ENCODE data around the gene MCOLN1. TPM values are rescaled to one million over a fixed set of nuclear protein-coding genes. Genes with fewer than 3 reads are reported as not detected.
"Not testable (repeated sequence)": the region's sequence is repeated elsewhere in the genome, so short reads cannot be mapped to it uniquely, and the experiment has no call there.

Gene MCOLN1
- total RNA-seq, 2 donors from 2014 or later: 11.4 to 17.0 TPM

DNA sequence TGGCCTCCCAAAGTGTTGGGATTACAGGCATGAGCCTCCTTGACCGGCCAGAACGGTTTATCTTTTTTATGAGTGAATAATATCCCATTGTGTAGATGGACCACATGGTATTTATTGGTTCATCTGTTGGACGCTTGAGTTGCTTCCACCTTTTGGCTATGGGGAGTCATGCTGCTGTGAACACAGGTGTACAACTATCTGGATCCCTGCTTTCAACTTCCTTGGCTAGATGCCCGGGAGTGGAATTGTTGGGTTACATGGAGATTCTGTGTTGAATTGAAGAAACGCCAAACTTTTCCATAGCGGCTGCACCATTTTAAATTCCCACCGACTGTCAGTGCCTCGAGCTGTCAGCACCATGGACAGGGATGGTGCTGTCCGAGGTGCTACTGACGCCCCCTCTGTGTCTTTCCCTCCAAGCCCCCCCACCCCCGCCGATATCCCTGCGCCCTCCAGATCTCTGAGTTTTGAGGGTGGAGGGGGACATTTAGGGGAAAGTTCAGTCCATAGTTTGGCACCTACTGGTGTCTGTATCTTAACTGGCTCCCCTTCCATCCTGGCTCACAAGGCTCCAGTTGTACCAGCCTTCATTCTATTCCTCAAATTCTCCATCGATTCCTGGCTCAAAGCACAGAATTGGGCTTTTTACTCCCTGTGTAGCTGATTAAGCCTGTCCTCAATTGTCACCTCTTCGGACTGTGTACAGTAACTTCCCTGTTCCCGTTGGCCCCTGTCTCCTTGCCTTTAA lies 40.4 kb downstream of the MCOLN1 start:
- ATAC-seq (no peak), DNase-seq (no peak)
- no peaks in the 10 kb centered on the region for H3K4me1 Mint-ChIP-seq
- H3K4me3 Mint-ChIP-seq: no peak overlapping the region
- no peak overlapping the region for H3K27ac Mint-ChIP-seq
- H3K9me3 ChIP-seq (ENCODE audit: control insufficient read depth, low read length, poor library complexity, severe bottlenecking): no peaks in the 10 kb centered on the region
- H3K36me3 Mint-ChIP-seq (ENCODE audit: low read depth): peaks cover 3% of the 10 kb centered on the region
- H3K27me3 Mint-ChIP-seq: no peaks in the 10 kb centered on the region

DNA sequence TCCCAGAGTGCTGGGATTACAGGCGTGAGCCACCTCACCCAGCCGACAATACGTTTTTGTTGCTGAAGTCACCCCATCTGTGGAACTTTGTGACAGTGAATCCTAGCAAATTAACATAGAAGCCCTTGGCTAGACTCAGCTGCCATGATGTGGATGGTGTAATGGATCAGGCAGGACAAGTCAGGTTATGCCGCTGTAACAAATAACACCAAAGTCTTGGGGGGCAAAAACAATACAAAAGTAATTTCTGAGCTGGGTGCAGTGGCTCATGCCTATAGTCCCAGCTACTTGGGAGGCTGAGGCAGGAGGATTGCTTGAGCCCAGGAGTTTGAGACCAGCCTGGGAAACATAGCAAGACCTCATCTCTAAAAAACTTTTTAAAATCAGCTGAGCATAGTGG lies 42.4 kb downstream of the MCOLN1 start:
- Mint-ChIP-seq H3K4me3 (no peak overlapping the region), H3K27ac (no peak overlapping the region), H3K27me3 (no peaks in the 10 kb centered on the region), H3K4me1 (no peaks in the 10 kb centered on the region), H3K36me3 (ENCODE audit: low read depth) (no peaks in the 10 kb centered on the region)
- ATAC-seq (no peak), DNase-seq (no peak)
- H3K9me3 ChIP-seq (ENCODE audit: control insufficient read depth, low read length, poor library complexity, severe bottlenecking): no peaks in the 10 kb centered on the region

DNA sequence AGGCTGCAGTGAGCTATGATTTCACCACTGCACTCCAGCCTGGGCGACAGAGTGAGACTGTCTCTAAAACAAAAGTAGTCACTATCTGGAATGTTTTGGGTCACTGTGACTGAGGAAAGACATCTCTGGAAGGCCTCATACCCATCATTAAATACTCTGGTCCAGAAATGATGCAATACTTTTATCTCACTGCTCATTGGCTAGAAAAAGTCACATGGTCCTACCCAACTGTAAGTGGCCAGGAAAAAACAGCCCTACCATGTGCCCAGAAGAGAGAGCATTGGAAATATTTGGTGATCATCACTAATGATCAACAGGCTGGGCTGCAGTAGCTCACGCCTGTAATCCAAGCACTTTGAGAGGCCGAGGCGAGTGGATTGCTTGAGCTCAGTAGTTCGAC lies 42.9 kb downstream of the MCOLN1 start:
- DNase-seq (no peak), ATAC-seq (no peak)
- no peak overlapping the region for H3K27ac Mint-ChIP-seq
- no peak overlapping the region for H3K4me3 Mint-ChIP-seq
- H3K4me1 Mint-ChIP-seq: no peaks in the 10 kb centered on the region
- no peaks in the 10 kb centered on the region for H3K9me3 ChIP-seq (ENCODE audit: control insufficient read depth, low read length, poor library complexity, severe bottlenecking)
- H3K27me3 Mint-ChIP-seq: no peaks in the 10 kb centered on the region
- H3K36me3 Mint-ChIP-seq (ENCODE audit: low read depth): no peaks in the 10 kb centered on the region

DNA sequence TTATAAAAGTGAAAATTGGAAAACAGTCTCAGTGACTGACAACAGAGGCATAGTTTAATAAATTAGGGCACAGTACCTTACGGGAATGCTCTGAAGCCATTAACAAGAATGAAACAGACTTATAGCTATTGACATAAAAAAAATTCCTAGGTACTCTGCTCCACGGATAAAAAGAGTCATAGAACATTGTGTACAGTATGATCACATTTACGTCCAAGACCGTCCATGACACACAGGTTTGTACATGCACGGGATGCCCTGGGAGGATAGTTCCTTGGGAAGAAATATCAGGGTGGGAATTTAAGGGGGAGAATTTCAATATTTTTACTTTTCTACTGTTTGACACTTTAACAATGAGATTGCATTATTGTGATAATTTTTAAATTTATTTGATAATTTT lies 48.3 kb downstream of the MCOLN1 start:
- Mint-ChIP-seq H3K27ac (no peak overlapping the region), H3K4me3 (no peak overlapping the region), H3K27me3 (peaks cover 14% of the 10 kb centered on the region), H3K4me1 (no peaks in the 10 kb centered on the region), H3K36me3 (ENCODE audit: low read depth) (no peaks in the 10 kb centered on the region)
- H3K9me3 ChIP-seq (ENCODE audit: control insufficient read depth, low read length, poor library complexity, severe bottlenecking): no peaks in the 10 kb centered on the region
- ATAC-seq (no peak), DNase-seq (no peak)

DNA sequence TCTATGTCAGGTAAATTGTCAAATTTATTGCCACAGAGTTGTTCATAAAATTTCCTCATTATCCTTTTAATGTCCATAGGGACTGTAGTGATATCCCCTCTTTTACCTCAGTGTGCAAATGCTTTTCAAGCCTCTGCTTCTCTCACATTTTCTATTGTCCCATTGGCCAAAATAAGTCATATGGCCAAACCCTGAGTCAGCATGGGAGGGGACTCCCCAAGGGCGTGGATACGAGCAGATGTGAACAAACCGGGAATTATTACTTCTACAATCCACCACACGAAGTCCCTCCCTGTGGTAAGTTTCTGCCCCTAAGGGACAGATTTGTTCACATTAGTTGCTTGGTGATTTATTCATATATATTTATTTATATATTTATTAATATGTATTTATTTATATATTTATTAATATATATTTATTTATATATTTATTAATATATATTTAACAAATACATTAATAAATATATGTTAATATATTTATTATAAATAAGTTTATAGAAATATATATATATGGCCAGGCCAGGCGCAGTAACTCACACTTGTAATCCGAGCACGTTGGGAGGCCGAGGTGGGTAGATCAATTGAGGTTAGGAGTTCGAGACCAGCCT lies 53.1 kb downstream of the MCOLN1 start:
- peaks cover 3% of the 10 kb centered on the region for H3K4me1 Mint-ChIP-seq
- no peak overlapping the region for H3K4me3 Mint-ChIP-seq
- peaks cover 25% of the 10 kb centered on the region for H3K27me3 Mint-ChIP-seq
- ATAC-seq: no peak
- DNase-seq: no peak
- H3K36me3 Mint-ChIP-seq (ENCODE audit: low read depth): no peaks in the 10 kb centered on the region
- no peak overlapping the region for H3K27ac Mint-ChIP-seq
- H3K9me3 ChIP-seq (ENCODE audit: control insufficient read depth, low read length, poor library complexity, severe bottlenecking): no peaks in the 10 kb centered on the region

DNA sequence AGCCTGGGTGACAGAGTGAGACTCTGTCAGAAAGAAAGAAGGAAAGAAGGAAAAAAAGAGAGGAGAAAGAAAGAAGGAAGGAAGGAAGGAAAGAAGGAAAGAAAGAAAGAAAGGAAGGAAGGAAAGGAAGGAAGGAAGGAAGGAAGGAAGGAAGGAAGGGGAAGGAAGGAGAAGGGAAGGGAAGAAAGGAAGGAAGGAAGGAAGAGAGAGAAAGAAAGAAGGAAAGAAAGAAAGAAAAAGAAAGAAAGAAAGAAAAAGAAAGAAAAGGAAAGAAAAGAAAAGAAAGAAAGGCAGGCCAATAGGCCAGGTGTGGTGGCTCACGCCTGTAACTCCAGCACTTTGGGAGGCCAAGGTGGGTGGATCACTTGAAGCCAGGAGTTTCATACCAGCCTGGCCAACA lies 55.0 kb downstream of the MCOLN1 start:
- not testable (repeated sequence) for H3K4me3 Mint-ChIP-seq; H3K9me3 ChIP-seq (ENCODE audit: control insufficient read depth, low read length, poor library complexity, severe bottlenecking); H3K27ac Mint-ChIP-seq; ATAC-seq; H3K36me3 Mint-ChIP-seq (ENCODE audit: low read depth); H3K4me1 Mint-ChIP-seq; DNase-seq
- peaks cover 26% of the 10 kb centered on the region for H3K27me3 Mint-ChIP-seq

DNA sequence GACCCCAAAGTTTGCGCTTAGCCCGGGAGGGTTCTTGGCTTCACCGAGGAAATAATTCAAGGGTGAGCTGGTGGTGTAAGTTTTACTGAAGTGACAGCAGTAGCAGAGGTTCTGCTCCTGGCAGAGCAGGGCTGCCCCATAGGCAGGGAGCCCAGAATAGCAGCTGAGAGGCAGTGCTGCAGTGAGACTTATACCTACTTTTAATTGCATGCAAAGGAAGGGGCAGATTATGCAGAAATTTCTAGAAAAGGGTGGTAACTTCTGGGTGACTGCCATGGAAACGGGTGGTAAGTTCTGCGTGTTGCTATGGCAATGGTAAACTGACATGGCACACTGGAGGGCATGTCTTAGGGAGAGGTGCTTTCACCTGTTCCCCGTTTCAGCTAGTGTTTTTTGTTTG lies 55.7 kb downstream of the MCOLN1 start:
- no peaks in the 10 kb centered on the region for H3K9me3 ChIP-seq (ENCODE audit: control insufficient read depth, low read length, poor library complexity, severe bottlenecking)
- DNase-seq (no peak), ATAC-seq (no peak)
- peaks cover 6% of the 10 kb centered on the region for H3K4me1 Mint-ChIP-seq
- no peaks in the 10 kb centered on the region for H3K36me3 Mint-ChIP-seq (ENCODE audit: low read depth)
- H3K27ac Mint-ChIP-seq: no peak overlapping the region
- H3K4me3 Mint-ChIP-seq: no peak overlapping the region
- peaks cover 30% of the 10 kb centered on the region for H3K27me3 Mint-ChIP-seq

DNA sequence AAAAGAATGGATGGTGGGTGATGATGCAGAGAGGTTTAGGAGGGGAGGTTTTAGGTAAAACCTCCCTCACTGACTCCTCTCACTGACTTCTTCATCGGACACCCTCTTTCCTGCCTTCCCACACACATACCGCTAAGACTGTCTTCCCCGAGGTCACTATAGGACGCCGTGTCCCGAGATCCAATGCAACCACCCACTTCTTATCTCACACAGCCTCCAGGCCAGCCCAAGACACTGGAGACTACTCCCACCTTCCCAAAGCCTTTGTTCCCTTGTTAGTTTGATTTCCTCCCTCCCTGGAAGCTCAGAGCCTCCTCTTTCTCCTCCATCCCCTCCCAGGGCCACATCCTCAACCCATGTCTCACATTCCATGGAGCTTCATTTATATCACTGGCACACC lies 56.8 kb downstream of the MCOLN1 start:
- Mint-ChIP-seq H3K27ac (no peak overlapping the region), H3K36me3 (ENCODE audit: low read depth) (no peaks in the 10 kb centered on the region), H3K4me1 (peaks cover 6% of the 10 kb centered on the region), H3K27me3 (peaks cover 25% of the 10 kb centered on the region), H3K4me3 (no peak overlapping the region)
- H3K9me3 ChIP-seq (ENCODE audit: control insufficient read depth, low read length, poor library complexity, severe bottlenecking): no peaks in the 10 kb centered on the region
- ATAC-seq (no peak), DNase-seq (no peak)

DNA sequence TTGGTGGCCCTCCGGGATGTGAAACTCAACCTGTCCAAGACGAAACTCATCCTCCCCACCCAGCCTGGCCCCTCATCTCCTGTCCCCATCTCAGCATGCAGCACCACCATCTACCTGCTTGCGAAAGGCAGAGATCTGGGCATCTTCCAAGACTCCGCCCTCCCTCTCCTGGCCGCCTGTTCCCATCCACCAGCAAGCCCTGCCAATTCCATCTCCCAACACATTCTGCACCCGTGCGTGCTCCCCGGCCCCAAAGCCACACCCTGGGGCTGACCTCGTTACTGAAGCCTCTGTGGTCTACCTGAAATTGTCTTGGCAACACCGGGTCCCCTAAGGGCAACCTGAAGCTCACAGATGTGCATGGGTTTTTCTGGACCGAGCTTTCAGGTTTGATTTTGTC lies 60.0 kb downstream of the MCOLN1 start:
- H3K9me3 ChIP-seq (ENCODE audit: control insufficient read depth, low read length, poor library complexity, severe bottlenecking): no peaks in the 10 kb centered on the region
- H3K4me1 Mint-ChIP-seq: peaks cover 6% of the 10 kb centered on the region
- ATAC-seq: no peak
- DNase-seq: no peak
- H3K27ac Mint-ChIP-seq: no peak overlapping the region
- no peak overlapping the region for H3K4me3 Mint-ChIP-seq
- no peaks in the 10 kb centered on the region for H3K36me3 Mint-ChIP-seq (ENCODE audit: low read depth)
- peaks cover 16% of the 10 kb centered on the region for H3K27me3 Mint-ChIP-seq

Other genes with a start within 250 kb of the MCOLN1 start
- gene INSR, start 228.2 kb upstream of the MCOLN1 start, total RNA-seq: 1 to 10 TPM in 1 of 2 donors, under 1 TPM in 1; 0.76 to 3.5 TPM
- gene ARHGEF18, start 173.7 kb upstream of the MCOLN1 start, total RNA-seq: 100 to 1,000 TPM; 118 to 127 TPM
- not detected for gene PEX11G, start 33.6 kb upstream of the MCOLN1 start, total RNA-seq
- gene ZNF358, start 6.5 kb upstream of the MCOLN1 start, total RNA-seq: 1 to 10 TPM; 4.1 to 5.1 TPM
- gene PNPLA6, start 13.1 kb downstream of the MCOLN1 start, total RNA-seq: 10 to 100 TPM; 95.1 to 97.2 TPM
- gene CAMSAP3, start 73.2 kb downstream of the MCOLN1 start, total RNA-seq: under 1 TPM; 0.12 to 0.44 TPM
- 10 to 100 TPM; 56.3 to 70.1 TPM for gene XAB2, start 106.9 kb downstream of the MCOLN1 start, total RNA-seq
- 100 to 1,000 TPM; 106 to 109 TPM for gene PET100, start 107.2 kb downstream of the MCOLN1 start, total RNA-seq
- gene PCP2, start 111.1 kb downstream of the MCOLN1 start, total RNA-seq: 1 to 10 TPM; 2.0 to 9.1 TPM
- 100 to 1,000 TPM; 256 to 274 TPM for gene STXBP2, start 114.5 kb downstream of the MCOLN1 start, total RNA-seq
- gene RETN, start 146.4 kb downstream of the MCOLN1 start, total RNA-seq: not detected
- gene MCEMP1, start 154.5 kb downstream of the MCOLN1 start, total RNA-seq: under 1 TPM; 0.52 to 0.68 TPM
- 10 to 100 TPM; 55.5 to 69.8 TPM for gene TRAPPC5, start 158.2 kb downstream of the MCOLN1 start, total RNA-seq
- 1 to 10 TPM in 1 of 2 donors, not detected in 1; 7.0 TPM for gene FCER2, start 179.5 kb downstream of the MCOLN1 start, total RNA-seq
- not detected for gene CLEC4G, start 209.5 kb downstream of the MCOLN1 start, total RNA-seq
- gene CD209, start 224.9 kb downstream of the MCOLN1 start, total RNA-seq: not detected
- under 1 TPM in 1 of 2 donors, not detected in 1; 0.17 TPM for gene CLEC4M, start 240.6 kb downstream of the MCOLN1 start, total RNA-seq

Data from T-helper 17 cell (primary cell).